Loucy (cell line): ENCODE results near the gene EIF2S2.

Experiments
- CTCF ChIP-seq: fragments of 200-600 bp; sonication (generic); conservative IDR thresholded peaks from 2 replicates; pipeline ENCODE4 v1.5.1; 2014; ENCODE audit warnings: mild to moderate bottlenecking, antibody characterized with exemption, low read length
- EZH2phosphoT487 ChIP-seq: fragments of 200-600 bp; IDR thresholded peaks from 2 replicates; pipeline ENCODE4 v1.6.1; 2018; ENCODE audit warnings: antibody characterized with exemption, mild to moderate bottlenecking, moderate library complexity, borderline replicate concordance

GRCh38 chr20:34109442-34109841 lies 2.6 kb downstream of the EIF2S2 start:
- TF ChIP-seq CTCF = no peak
- no peak for TF ChIP-seq EZH2phosphoT487
